ENCODE results near the gene PIWIL1. TPM values are rescaled to one million over a fixed set of nuclear protein-coding genes. Genes with fewer than 3 reads are reported as not detected.

Gene PIWIL1
- total and polyA plus RNA-seq, 2 donors (not counting 3 experiments of a cell fraction or from before 2014, with no cell fraction given): not detected

GRCh38 chr12:130335517-130336392 lies 1.9 kb upstream of the PIWIL1 start:
- TF ChIP-seq EZH2 (IDR thresholded peaks at IDR 0.05; ENCODE audit: borderline replicate concordance, low read depth, low read length, severe bottlenecking) (no peak), CTCF (IDR thresholded peaks at IDR 0.05; ENCODE audit: extremely low read depth in 1 of 2, insufficient read depth in 1 of 2, low read depth in 1 of 2, low read length in 2 of 2) (peak; percentile 24 to 34), FOS (IDR thresholded peaks at IDR 0.05; ENCODE audit: borderline replicate concordance, insufficient read depth, low read length) (no peak)
- Histone ChIP-seq H3K9me3 (replicated peaks; ENCODE audit: control insufficient read depth, insufficient read depth, low read length) (no peaks in the 10 kb centered on the region), H3K4me2 (ENCODE audit: insufficient read depth, low read length) (no peak overlapping the region), H3K9ac (replicated peaks; ENCODE audit: extremely low read depth, insufficient read depth, low read length) (no peak overlapping the region), H3K27me3 (ENCODE audit: control insufficient read depth in 2 of 2, insufficient read depth in 2 of 2, low read length in 2 of 2) (no peaks in the 10 kb centered on the region), H3K36me3 (ENCODE audit: control insufficient read depth in 2 of 2, extremely low read depth in 1 of 2, insufficient read depth in 2 of 2, low read length in 2 of 2) (no peaks in the 10 kb centered on the region), H3K27ac (ENCODE audit: insufficient read depth, low read depth, low read length) (no peak overlapping the region), H4K20me1 (replicated peaks; ENCODE audit: control insufficient read depth, extremely low read depth, insufficient read depth, low read length) (no peaks in the 10 kb centered on the region), H3K9me1 (replicated peaks; ENCODE audit: control insufficient read depth, extremely low read depth, insufficient read depth, low read length) (no peaks in the 10 kb centered on the region), H3K4me1 (ENCODE audit: control insufficient read depth, extremely low read depth, insufficient read depth, low read length) (no peaks in the 10 kb centered on the region), H3K79me2 (ENCODE audit: control insufficient read depth, insufficient read depth, low read length) (no peaks in the 10 kb centered on the region), H2AFZ (ENCODE audit: low read depth, low read length) (no peak overlapping the region), H3K4me3 (replicated peaks in 1 of 3; ENCODE audit: insufficient read depth in 1 of 3, low read depth in 1 of 3, low read length in 3 of 3) (no peak overlapping the region)
- peak; percentile 49 for FAIRE-seq
- no TSS peak for BruUV-seq (replicated peaks)
- dilution Hi-C loops (cut with MboI; ENCODE audit: extremely low pct_ligation_motif_present, low sequenced_read_pairs): no loop called here
- ChIA-PET CTCF (interaction anchor here (0.6 kb wide), 1 partner anchor 300 kb away, joined by 4 read pairs; no protein-coding TSS in a partner anchor), POLR2A (no interaction called here)
- DNase-seq (ENCODE audit: low read depth, low spot score): peak; percentile 46
- intact Hi-C loops (cut with micrococcal nuclease): loop anchor here (5.0 kb wide), 1 partner anchor 308 kb away; no protein-coding TSS in a partner anchor

Data from endothelial cell of umbilical vein (primary cell).